K562 (cell line): ENCODE measurements around the gene ITPR3. TPM values are rescaled to one million over a fixed set of nuclear protein-coding genes. Genes with fewer than 3 reads are reported as not detected.

Experiments
- HNRNPLL ChIP-seq: fragments of 200-400 bp; formaldehyde crosslinking; IDR thresholded peaks from 2 replicates; pipeline ENCODE4 v1.6.1; 2017; ENCODE audit warnings: low read length, low read depth, mild to moderate bottlenecking; ENCODE audit not compliant: poor library complexity, severe bottlenecking
- ID3 ChIP-seq, 2 experiments: fragments of 250-450 bp in 1 of 2; fragments of 450-650 bp in 1 of 2; sonication (Bioruptor Pico) in 1 of 2; IDR thresholded peaks; 2 replicates each; pipeline versions ENCODE4 v1.6.1 to v1.8.0; 2016 to 2021; ENCODE audit warnings: mild to moderate bottlenecking in 2 of 2, moderate library complexity in 2 of 2, missing compliant biosample characterization in 1 of 2, missing genetic modification characterization in 1 of 2
- NFIC ChIP-seq: fragments of 450-650 bp; IDR thresholded peaks from 2 replicates; pipeline ENCODE4 v1.6.1; 2017; ENCODE audit warnings: mild to moderate bottlenecking, inconsistent platforms
- RAD21 ChIP-seq, 2 experiments: fragments of 250-450 bp in 1 of 2; fragments of 450-650 bp in 1 of 2; sonication (Bioruptor Pico) in 1 of 2; formaldehyde crosslinking in 1 of 2; IDR thresholded peaks in 1 of 2; conservative IDR thresholded peaks in 1 of 2; 2 replicates each; pipeline versions ENCODE4 v1.4.0 to v1.8.0; 2020 to 2022; ENCODE audit warnings: mild to moderate bottlenecking in 2 of 2, moderate library complexity in 1 of 2
- SIN3B ChIP-seq: fragments of 450-650 bp; IDR thresholded peaks from 2 replicates; pipeline ENCODE4 v1.6.1; 2017; ENCODE audit warnings: low read depth, mild to moderate bottlenecking, moderate library complexity
- XRCC4 ChIP-seq: IDR thresholded peaks from one replicate; pipeline ENCODE4 v1.6.1; 2011; ENCODE audit not compliant: insufficient read depth, insufficient read length; ENCODE audit errors: extremely low read depth
- ZNF324 ChIP-seq: fragments of 250-450 bp; sonication (Bioruptor Pico); IDR thresholded peaks from 2 replicates; pipeline ENCODE4 v1.4.0; 2020; ENCODE audit warnings: mild to moderate bottlenecking
- ZNF41 ChIP-seq: fragments of 250-450 bp; sonication (Bioruptor Pico); conservative IDR thresholded peaks from 2 replicates; pipeline ENCODE4 v1.4.0; 2020; ENCODE audit warnings: mild to moderate bottlenecking
- ZNF592 ChIP-seq: fragments of 450-650 bp; IDR thresholded peaks from 2 replicates; pipeline ENCODE4 v1.6.1; 2017; ENCODE audit warnings: antibody characterized with exemption, mild to moderate bottlenecking
- polyA plus RNA-seq, 8 experiments: library from polyadenylated mRNA; depleted of rRNA in 4 of 8; stranded (reverse) in 5 of 8; unstranded in 3 of 8; fragments of >200 nt; fragmentation: Nextera tagmentation in 2 of 8; fragmentation: Illumina TruSeq in 1 of 8; extraction: Ambion mirVana in 2 of 8; extraction: Trizol in 1 of 8; gene quantifications; 2 replicates each; pipeline versions ENCODE4 v1.2.1 to v1.2.3, GENCODE V29; 2011 to 2014; ENCODE audit warnings: inconsistent platforms in 1 of 8, missing spikeins in 1 of 8
- total RNA-seq, 7 experiments: library from RNA; depleted of rRNA in 6 of 7; stranded (reverse); fragments of >200 nt in 6 of 7; fragmentation: Illumina TruSeq in 2 of 7; extraction: Trizol in 2 of 7; gene quantifications; 2 replicates each; pipeline versions ENCODE4 v1.2.1 to v1.2.3, GENCODE V29; 2011 to 2021; ENCODE audit warnings: low replicate concordance in 1 of 7
- TF ChIP-seq, protein P1 (sequence below): sonication (generic); formaldehyde crosslinking; IDR thresholded peaks from 2 replicates; pipeline ENCODE4 v1.9.0; 2022; ENCODE audit warnings: mild to moderate bottlenecking, missing genetic modification reagents

ITPR3 gene
- total and polyA plus RNA-seq, 9 of the 15 experiments (the other 6 are each of a cell fraction or from before 2014, with no cell fraction given): 0.39 to 35.7 (median 13.2) TPM

DNA sequence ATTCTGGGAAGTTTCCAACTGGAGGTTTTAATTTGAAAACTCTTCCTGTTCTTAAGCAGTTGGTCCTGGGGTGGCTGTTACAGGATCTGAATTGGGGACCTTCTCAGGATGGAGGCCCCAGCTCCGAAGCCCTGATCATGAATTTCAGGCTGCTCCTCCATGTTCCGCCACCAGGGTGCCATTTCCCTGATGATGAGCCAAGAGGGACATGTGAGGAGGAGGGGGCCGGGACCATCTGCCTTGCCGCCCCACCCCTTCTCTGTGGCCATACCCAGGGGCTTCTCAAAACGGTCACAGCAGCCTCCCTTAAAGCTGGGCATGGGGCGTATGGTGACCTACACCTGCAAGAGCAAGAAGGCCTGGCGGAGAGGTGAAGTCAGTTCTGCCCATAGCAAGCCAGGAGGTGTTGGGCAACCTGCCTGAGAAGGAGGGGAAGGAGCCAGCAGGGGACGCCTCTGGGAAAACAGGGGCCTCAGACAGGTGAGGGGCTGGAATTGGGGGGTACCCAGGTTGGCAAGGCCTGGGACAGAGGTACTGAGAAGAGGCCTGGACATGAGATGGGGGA is 37.4 kb upstream of the ITPR3 start (continued):
- TF ChIP-seq XRCC4 (no peak), RAD21 (CRISPR knock-in tag; conservative IDR thresholded peaks at IDR 0.05 in 1 of 2, IDR thresholded peaks at IDR 0.05 in 1 of 2) (peak in 1 of 2 experiments; percentile 22; a peak in 1 of 4 replicates), ID3 (CRISPR knock-in tag; IDR thresholded peaks at IDR 0.05) (no peak), ID3 (tag; IDR thresholded peaks at IDR 0.05) (no peak), ZNF41 (no peak), ZNF324 (no peak), ZNF592 (no peak), NFIC (peak; percentile 74), HNRNPLL (no peak), SIN3B (no peak)
- TF ChIP-seq, protein P1, sequence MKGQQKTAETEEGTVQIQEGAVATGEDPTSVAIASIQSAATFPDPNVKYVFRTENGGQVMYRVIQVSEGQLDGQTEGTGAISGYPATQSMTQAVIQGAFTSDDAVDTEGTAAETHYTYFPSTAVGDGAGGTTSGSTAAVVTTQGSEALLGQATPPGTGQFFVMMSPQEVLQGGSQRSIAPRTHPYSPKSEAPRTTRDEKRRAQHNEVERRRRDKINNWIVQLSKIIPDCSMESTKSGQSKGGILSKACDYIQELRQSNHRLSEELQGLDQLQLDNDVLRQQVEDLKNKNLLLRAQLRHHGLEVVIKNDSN (CRISPR knock-in tag): no peak
